HG03378 (cell line): ENCODE results near the gene CKMT1B.
"Not testable (repeated sequence)": the region's sequence is repeated elsewhere in the genome, so short reads cannot be mapped to it uniquely, and the experiment has no call there.

Experiments
- ATAC-seq: cut with Tn5 transposase; IDR thresholded peaks from one replicate; pipeline ENCODE4 v1.9.1; 2021; ENCODE audit warnings: mild to moderate bottlenecking, moderate library complexity; ENCODE audit not compliant: unreplicated experiment

Gene CKMT1B

GRCh38 chr15:43626937-43627336 lies 33.1 kb downstream of the CKMT1B start:
- not testable (repeated sequence) for ATAC-seq

GRCh38 chr15:43638464-43639204 lies 44.8 kb downstream of the CKMT1B start:
- ATAC-seq, result not testable (repeated sequence)
